ENCODE results near the gene MIDN. TPM values are rescaled to one million over a fixed set of nuclear protein-coding genes. Genes with fewer than 3 reads are reported as not detected.

MIDN gene
- total and polyA plus RNA-seq, 7 donors, result 29.2 to 331 (median 147) TPM

GRCh38 chr19:1236576-1236975, 11.8 kb upstream of the MIDN start:
- Histone ChIP-seq H3K27ac (no peak overlapping the region), H3K36me3 (ENCODE audit: insufficient read depth in 1 of 2, low read depth in 1 of 2) (no peaks in the 10 kb centered on the region), H3K4me3 (peak overlapping the region; percentile 68), H3K4me1 (peaks cover 19% of the 10 kb centered on the region), H3K9me3 (no peaks in the 10 kb centered on the region), H3K27me3 (ENCODE audit: insufficient read depth in 3 of 3, low read length in 2 of 3) (peaks cover 0 to 5% (median 3%) of the 10 kb centered on the region in 3 donors)
- ATAC-seq, result no peak
- intact Hi-C loops (cut with DNase I), result no loop called here
- 13 to 48% (median 42%) methylated on average over 6 to 42 of the region's 42 CpGs for WGBS, 3 donors
- no peak for DNase-seq
- TF ChIP-seq CTCF (IDR thresholded peaks at IDR 0.05), result no peak

GRCh38 chr19:1237027-1237659, 11.2 kb upstream of the MIDN start:
- Histone ChIP-seq H3K27ac (no peak overlapping the region), H3K27me3 (ENCODE audit: insufficient read depth in 3 of 3, low read length in 2 of 3) (peaks cover 0 to 5% (median 3%) of the 10 kb centered on the region in 3 donors), H3K36me3 (ENCODE audit: insufficient read depth in 1 of 2, low read depth in 1 of 2) (no peaks in the 10 kb centered on the region), H3K4me3 (peak overlapping the region; percentile 68), H3K4me1 (peaks cover 19% of the 10 kb centered on the region), H3K9me3 (no peaks in the 10 kb centered on the region)
- TF ChIP-seq CTCF (IDR thresholded peaks at IDR 0.05), result no peak
- DNase-seq (no peak), ATAC-seq (no peak)
- WGBS, 3 donors, result 0 to 1% (median 1%) methylated on average over 12 to 60 of the region's 60 CpGs
- intact Hi-C loops (cut with DNase I), result no loop called here

GRCh38 chr19:1237754-1238368, 10.5 kb upstream of the MIDN start, which contains the start of gene CBARP:
Gene CBARP (minus strand): TSS chr19:1238005. CDS start chr19:1236100, 1,905 bp downstream.
- intact Hi-C loops (cut with DNase I), result loop anchor here in 1 of 2 donors (2.0 kb wide), 1 partner anchor 17 kb away; no protein-coding TSS in a partner anchor
- WGBS, 3 donors, result 1 to 2% (median 2%) methylated on average over 16 to 87 of the region's 87 CpGs
- H3K4me1 ChIP-seq, result peaks cover 24% of the 10 kb centered on the region
- H3K36me3 ChIP-seq (ENCODE audit: insufficient read depth in 1 of 2, low read depth in 1 of 2), result no peaks in the 10 kb centered on the region
- peak within 1 kb of the TSS; percentile 68 for H3K4me3 ChIP-seq
- no peaks in the 10 kb centered on the region for H3K9me3 ChIP-seq
- no peak for TF ChIP-seq CTCF (IDR thresholded peaks at IDR 0.05)
- no peak for ATAC-seq
- H3K27ac ChIP-seq, result peak within 1 kb of the TSS; percentile 99
- DNase-seq, result peak in 1 of 2 donors; percentile 51
- H3K27me3 ChIP-seq (ENCODE audit: insufficient read depth in 3 of 3, low read length in 2 of 3), result peaks cover 0 to 5% (median 3%) of the 10 kb centered on the region in 3 donors

GRCh38 chr19:1238369-1239303, 9.7 kb upstream of the MIDN start:
- 63 to 69% (median 66%) methylated on average over 33 to 34 of the region's 34 CpGs for WGBS, 3 donors
- intact Hi-C loops (cut with DNase I), result loop anchor here in 1 of 2 donors (2.0 kb wide), 1 partner anchor 18 kb away; no protein-coding TSS in a partner anchor
- Histone ChIP-seq H3K4me1 (peaks cover 32% of the 10 kb centered on the region), H3K27ac (peak overlapping the region; percentile 99), H3K4me3 (peak overlapping the region; percentile 45), H3K27me3 (ENCODE audit: insufficient read depth in 3 of 3, low read length in 2 of 3) (peaks cover 0 to 5% (median 3%) of the 10 kb centered on the region in 3 donors), H3K36me3 (ENCODE audit: insufficient read depth in 1 of 2, low read depth in 1 of 2) (no peaks in the 10 kb centered on the region), H3K9me3 (no peaks in the 10 kb centered on the region)
- DNase-seq (no peak), ATAC-seq (no peak)
- TF ChIP-seq CTCF (IDR thresholded peaks at IDR 0.05), result no peak

All from psoas muscle (tissue), 8 donors.